Measurements from ENCODE around the gene LY9. TPM values are rescaled to one million over a fixed set of nuclear protein-coding genes. Genes with fewer than 3 reads are reported as not detected.
A peak's percentile ranks its signal among the peaks of the same experiment; 100 is the strongest.

Gene LY9
- total RNA-seq, 1 donor from 2014 or later: 4.7 TPM

DNA sequence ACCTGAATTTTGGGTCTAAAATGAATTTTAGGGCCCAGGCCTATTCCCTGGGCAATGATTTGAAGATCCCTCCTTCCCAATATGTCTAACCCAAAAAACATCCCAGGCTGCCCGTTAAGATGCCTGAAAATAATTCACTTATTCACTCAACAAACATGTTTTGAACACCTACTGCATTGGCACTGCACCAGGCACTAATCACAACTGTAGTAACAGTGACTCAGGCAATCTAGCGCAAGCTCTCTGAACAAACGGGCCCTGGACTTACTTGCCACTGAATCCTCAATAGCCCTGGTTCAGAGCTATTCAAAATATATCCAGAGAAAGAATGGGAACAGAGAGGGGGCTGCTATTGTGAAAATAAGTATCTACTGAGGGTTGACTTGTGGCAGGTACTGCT lies 62.5 kb downstream of the LY9 start:
- Histone ChIP-seq H3K4me3 (no peak overlapping the region), H3K27me3 (no peaks in the 10 kb centered on the region), H3K36me3 (no peaks in the 10 kb centered on the region), H3K9me3 (no peaks in the 10 kb centered on the region), H3K27ac (no peak overlapping the region), H3K4me1 (no peaks in the 10 kb centered on the region)
- intact Hi-C loops (cut with DNase I): no loop called here
- peak; percentile 40 to 43 for DNase-seq (ENCODE audit: extremely low spot score in 2 of 2)
- TF ChIP-seq POLR2A (IDR thresholded peaks at IDR 0.05): no peak
- no peak for TF ChIP-seq POLR2AphosphoS5 (IDR thresholded peaks at IDR 0.05; ENCODE audit: insufficient read depth in 1 of 2, low read depth in 1 of 2)

DNA sequence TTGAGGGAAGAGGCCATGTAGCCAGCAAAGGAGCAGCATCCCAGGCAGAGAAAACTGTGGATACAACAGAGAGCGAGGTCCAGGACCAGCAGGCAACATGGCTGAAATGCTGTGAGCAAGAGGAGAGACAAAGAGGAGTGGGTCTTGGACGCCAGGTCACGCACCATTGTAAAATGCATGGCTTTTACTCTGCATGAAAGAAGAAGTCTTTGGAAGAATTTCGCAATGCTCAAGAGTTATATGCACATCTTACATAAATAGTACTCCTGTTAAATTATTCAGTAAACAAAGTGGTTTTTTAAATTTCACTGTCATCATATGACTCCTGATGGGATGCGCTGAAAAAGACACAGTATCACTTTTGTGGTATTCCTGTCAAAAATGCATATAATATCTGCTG lies 63.2 kb downstream of the LY9 start:
- H3K27me3 ChIP-seq: no peaks in the 10 kb centered on the region
- H3K9me3 ChIP-seq: no peaks in the 10 kb centered on the region
- intact Hi-C loops (cut with DNase I): no loop called here
- H3K27ac ChIP-seq: no peak overlapping the region
- TF ChIP-seq POLR2A (IDR thresholded peaks at IDR 0.05): no peak
- no peak for TF ChIP-seq POLR2AphosphoS5 (IDR thresholded peaks at IDR 0.05; ENCODE audit: insufficient read depth in 1 of 2, low read depth in 1 of 2)
- TF ChIP-seq, protein P1, sequence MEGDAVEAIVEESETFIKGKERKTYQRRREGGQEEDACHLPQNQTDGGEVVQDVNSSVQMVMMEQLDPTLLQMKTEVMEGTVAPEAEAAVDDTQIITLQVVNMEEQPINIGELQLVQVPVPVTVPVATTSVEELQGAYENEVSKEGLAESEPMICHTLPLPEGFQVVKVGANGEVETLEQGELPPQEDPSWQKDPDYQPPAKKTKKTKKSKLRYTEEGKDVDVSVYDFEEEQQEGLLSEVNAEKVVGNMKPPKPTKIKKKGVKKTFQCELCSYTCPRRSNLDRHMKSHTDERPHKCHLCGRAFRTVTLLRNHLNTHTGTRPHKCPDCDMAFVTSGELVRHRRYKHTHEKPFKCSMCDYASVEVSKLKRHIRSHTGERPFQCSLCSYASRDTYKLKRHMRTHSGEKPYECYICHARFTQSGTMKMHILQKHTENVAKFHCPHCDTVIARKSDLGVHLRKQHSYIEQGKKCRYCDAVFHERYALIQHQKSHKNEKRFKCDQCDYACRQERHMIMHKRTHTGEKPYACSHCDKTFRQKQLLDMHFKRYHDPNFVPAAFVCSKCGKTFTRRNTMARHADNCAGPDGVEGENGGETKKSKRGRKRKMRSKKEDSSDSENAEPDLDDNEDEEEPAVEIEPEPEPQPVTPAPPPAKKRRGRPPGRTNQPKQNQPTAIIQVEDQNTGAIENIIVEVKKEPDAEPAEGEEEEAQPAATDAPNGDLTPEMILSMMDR (IDR thresholded peaks at IDR 0.05): no peak
- H3K4me1 ChIP-seq: no peaks in the 10 kb centered on the region
- H3K36me3 ChIP-seq: no peaks in the 10 kb centered on the region
- no peak overlapping the region for H3K4me3 ChIP-seq
- peak; percentile 16 to 28 for DNase-seq (ENCODE audit: extremely low spot score in 2 of 2)

DNA sequence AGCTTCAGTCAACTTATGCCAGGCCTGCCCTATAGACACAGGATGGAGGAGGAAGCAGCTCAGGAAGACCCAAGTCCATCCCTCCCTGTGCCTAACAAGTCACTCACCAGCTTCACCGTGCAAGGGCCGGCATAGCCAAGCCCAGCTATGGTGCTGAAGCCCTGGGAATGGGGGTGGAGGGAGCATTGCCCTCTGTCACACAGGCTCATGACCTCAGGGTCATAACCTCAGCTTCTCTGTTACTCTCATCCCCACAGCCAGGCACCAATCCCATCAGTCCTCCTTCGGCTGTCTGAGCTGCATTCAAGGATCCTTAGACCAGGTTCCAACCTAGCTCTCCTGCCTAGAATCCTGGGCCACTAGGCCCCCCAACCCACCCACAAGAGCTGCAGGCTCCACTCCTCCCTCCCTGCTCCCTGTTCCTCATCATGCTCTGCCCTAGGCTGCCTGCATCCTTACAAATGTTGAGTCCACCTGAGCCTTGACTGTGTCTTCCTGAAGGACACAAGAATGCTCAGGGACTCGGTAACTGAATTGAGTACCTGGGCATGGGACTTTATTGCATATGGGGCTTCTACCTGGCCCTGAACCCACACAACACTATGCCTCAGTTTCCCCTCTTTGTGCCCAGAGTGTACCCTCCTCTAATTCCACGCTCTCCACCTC lies 65.0 kb downstream of the LY9 start:
- Histone ChIP-seq H3K4me3 (no peak overlapping the region), H3K36me3 (no peaks in the 10 kb centered on the region), H3K9me3 (no peaks in the 10 kb centered on the region), H3K4me1 (no peaks in the 10 kb centered on the region), H3K27ac (no peak overlapping the region), H3K27me3 (no peaks in the 10 kb centered on the region)
- DNase-seq (ENCODE audit: extremely low spot score in 2 of 2): peak; percentile 28 to 60
- TF ChIP-seq POLR2A (IDR thresholded peaks at IDR 0.05): no peak
- no peak for TF ChIP-seq POLR2AphosphoS5 (IDR thresholded peaks at IDR 0.05; ENCODE audit: insufficient read depth in 1 of 2, low read depth in 1 of 2)
- TF ChIP-seq, protein P1 (IDR thresholded peaks at IDR 0.05): no peak
- intact Hi-C loops (cut with DNase I): no loop called here

DNA sequence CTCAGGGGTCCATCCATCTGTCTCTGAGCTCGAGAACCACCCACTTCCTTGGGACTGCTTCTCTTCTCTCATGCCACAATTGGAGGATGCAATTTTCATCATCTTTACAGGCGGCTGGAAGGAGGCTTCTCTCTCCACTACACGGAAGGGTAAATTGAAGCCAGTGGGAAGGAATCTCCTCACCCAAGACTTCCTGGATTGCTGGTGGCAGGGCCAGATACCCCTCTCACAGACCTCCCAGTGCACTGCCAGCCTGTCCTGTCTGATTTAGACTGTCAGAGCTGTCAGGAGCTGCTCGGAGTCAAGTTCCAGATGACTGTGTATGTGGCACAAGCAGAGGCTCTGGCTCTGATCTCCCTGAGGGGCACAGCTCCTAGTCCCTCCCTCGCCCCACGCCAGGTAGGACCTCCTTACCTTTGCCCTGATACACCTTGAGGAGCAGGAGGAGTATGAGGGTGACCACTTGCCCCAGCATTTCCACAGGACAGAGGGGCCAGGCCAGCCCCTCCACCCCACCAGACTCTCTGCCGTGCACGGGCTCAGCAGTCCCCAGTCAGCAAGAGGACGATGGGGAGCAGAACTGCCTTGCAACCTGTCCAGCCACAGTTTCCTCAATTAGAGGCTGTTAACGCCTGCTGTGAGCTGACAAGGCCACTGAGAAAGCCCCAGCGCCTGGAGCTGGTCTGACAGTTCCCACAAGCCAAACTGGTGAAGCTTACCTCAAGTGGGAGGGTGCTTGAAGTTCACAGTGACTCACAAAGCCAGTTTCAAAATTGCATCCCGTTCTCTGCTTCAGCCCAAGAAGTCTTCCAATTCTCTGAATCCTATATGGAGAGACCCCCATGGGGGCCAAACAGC lies 66.5 kb downstream of the LY9 start, which contains the start of gene CD244:
Gene CD244 (minus strand): TSS at position 685 of the 858 bp plus-strand sequence. CDS start 210 bp downstream, at position 475.
- peak in 1 of 2 donors; percentile 79 for DNase-seq (ENCODE audit: extremely low spot score in 2 of 2)
- Histone ChIP-seq H3K27me3 (no peaks in the 10 kb centered on the region), H3K36me3 (no peaks in the 10 kb centered on the region), H3K27ac (no peak within 1 kb of the TSS), H3K9me3 (no peaks in the 10 kb centered on the region), H3K4me3 (peak within 1 kb of the TSS in 1 of 2 donors; percentile 7), H3K4me1 (no peaks in the 10 kb centered on the region)
- intact Hi-C loops (cut with DNase I): no loop called here
- TF ChIP-seq POLR2A (IDR thresholded peaks at IDR 0.05) (no peak), POLR2AphosphoS5 (IDR thresholded peaks at IDR 0.05; ENCODE audit: insufficient read depth in 1 of 2, low read depth in 1 of 2) (no peak)
- TF ChIP-seq, protein P1 (IDR thresholded peaks at IDR 0.05): no peak

DNA sequence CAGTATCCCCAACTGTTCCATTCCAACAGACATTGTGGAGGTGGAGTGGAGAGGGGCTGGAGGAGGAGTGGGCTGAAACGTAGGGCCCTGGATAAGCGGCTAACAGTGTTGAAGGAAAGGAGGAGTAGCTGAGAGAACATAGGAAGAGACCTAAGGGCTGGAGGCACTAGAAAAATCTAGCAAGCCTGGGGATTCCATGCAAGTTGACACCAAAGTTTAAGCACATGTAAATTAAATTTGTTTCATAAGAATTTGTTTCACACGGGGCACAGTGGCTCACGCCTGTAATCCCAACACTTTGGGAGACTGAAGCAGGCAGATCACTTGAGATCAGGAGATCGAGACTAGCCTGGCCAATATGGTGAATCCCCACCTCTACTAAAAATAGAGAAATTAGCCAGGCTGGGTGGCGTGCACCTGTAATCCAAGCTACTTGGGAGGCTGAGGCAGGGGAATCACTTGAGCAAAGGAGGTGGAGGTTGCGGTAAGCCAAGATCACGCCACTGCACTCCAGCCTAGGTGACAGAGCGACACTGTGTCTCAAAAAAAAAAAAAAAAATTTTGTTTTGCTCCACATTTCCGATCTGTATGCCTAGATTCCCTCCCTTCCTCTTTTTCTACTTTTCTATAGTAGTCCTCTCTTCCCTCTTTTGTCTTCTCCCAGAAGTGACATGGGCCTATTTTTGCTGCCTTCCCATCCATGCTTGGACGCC lies 67.2 kb downstream of the LY9 start:
- no peak for TF ChIP-seq POLR2A (IDR thresholded peaks at IDR 0.05)
- no peak for TF ChIP-seq POLR2AphosphoS5 (IDR thresholded peaks at IDR 0.05; ENCODE audit: insufficient read depth in 1 of 2, low read depth in 1 of 2)
- TF ChIP-seq, protein P1 (IDR thresholded peaks at IDR 0.05): no peak
- H3K27ac ChIP-seq: no peak overlapping the region
- no peaks in the 10 kb centered on the region for H3K9me3 ChIP-seq
- intact Hi-C loops (cut with DNase I): no loop called here
- H3K36me3 ChIP-seq: no peaks in the 10 kb centered on the region
- DNase-seq (ENCODE audit: extremely low spot score in 2 of 2): no peak
- H3K4me1 ChIP-seq: no peaks in the 10 kb centered on the region
- H3K27me3 ChIP-seq: no peaks in the 10 kb centered on the region
- H3K4me3 ChIP-seq: no peak overlapping the region
